Cerebellar cortex (tissue), 1 donor: Measurements from ENCODE around the gene TRIM65.

Source experiments
- DNase-seq: peaks from one replicate; pipeline ENCODE4 v3.0.0-alpha.2; 2015; ENCODE audit warnings: low spot score

TRIM65 gene

GRCh38 chr17:75896415-75897159, at the start of gene TRIM65:
Gene TRIM65, minus strand, starts transcription at chr17:75896951. Its CDS starts 14 bp downstream, at chr17:75896937.
- DNase-seq: peak; percentile 72

- DNase-seq: no peak
These were observed 48.5 kb upstream of the TRIM65 start for GRCh38 chr17:75945211-75945610.

- no peak for DNase-seq
These were observed 46.7 kb upstream of the TRIM65 start for GRCh38 chr17:75943491-75943890.

GRCh38 chr17:75942473-75942872, 45.7 kb upstream of the TRIM65 start:
- no peak for DNase-seq

- DNase-seq: no peak
These were observed 44.7 kb upstream of the TRIM65 start for GRCh38 chr17:75941442-75941819.

GRCh38 chr17:75940727-75941441, 44.1 kb upstream of the TRIM65 start, which contains the start of gene FBF1:
Gene FBF1, minus strand, starts transcription at chr17:75941042. Its CDS starts 2,893 bp downstream, at chr17:75938149.
- DNase-seq: peak; percentile 95

GRCh38 chr17:75937652-75938051, 40.9 kb upstream of the TRIM65 start:
- no peak for DNase-seq

- no peak for DNase-seq
These were observed 37.1 kb upstream of the TRIM65 start for GRCh38 chr17:75933808-75934207.

- no peak for DNase-seq
These were observed 36.1 kb upstream of the TRIM65 start for GRCh38 chr17:75932852-75933251.

- DNase-seq: no peak
These were observed 34.3 kb upstream of the TRIM65 start for GRCh38 chr17:75931062-75931461.

GRCh38 chr17:75927286-75927922, 30.7 kb upstream of the TRIM65 start:
- DNase-seq: peak; percentile 26

- no peak for DNase-seq
These were observed 29.7 kb upstream of the TRIM65 start for GRCh38 chr17:75926456-75926855.

- no peak for DNase-seq
These were observed 29.2 kb upstream of the TRIM65 start for GRCh38 chr17:75925912-75926311.

GRCh38 chr17:75925103-75925502, 28.4 kb upstream of the TRIM65 start:
- DNase-seq: no peak

GRCh38 chr17:75922963-75923874, 26.5 kb upstream of the TRIM65 start:
- DNase-seq: no peak

- DNase-seq: no peak
These were observed 25.6 kb upstream of the TRIM65 start for GRCh38 chr17:75922173-75922961.

- DNase-seq: no peak
These were observed 24.8 kb upstream of the TRIM65 start for GRCh38 chr17:75921596-75921995.

GRCh38 chr17:75920045-75920560, 23.4 kb upstream of the TRIM65 start:
- peak; percentile 72 for DNase-seq

GRCh38 chr17:75919611-75920010, 22.9 kb upstream of the TRIM65 start:
- DNase-seq: no peak

GRCh38 chr17:75917917-75918445, 21.2 kb upstream of the TRIM65 start:
- no peak for DNase-seq
